GM12875 (cell line): Measurements from ENCODE around the gene SLC4A5.
A peak's percentile ranks its signal among the peaks of the same experiment; 100 is the strongest.

Source experiments
- H3K4me3 ChIP-seq: one replicate; pipeline ENCODE4 v1.5.1; 2011; ENCODE audit warnings: low read depth, low read length, control low read depth
- CTCF ChIP-seq: IDR thresholded peaks from 2 replicates; pipeline ENCODE4 v1.5.1; 2011; ENCODE audit warnings: low read depth, mild to moderate bottlenecking, control low read depth, inconsistent platforms, low read length, moderate library complexity, borderline replicate concordance; ENCODE audit not compliant: insufficient read depth

The SLC4A5 gene

GRCh38 chr2:74250189-74250631, 93.0 kb downstream of the SLC4A5 start:
- peak; percentile 71 for TF ChIP-seq CTCF
- no peak overlapping the region for H3K4me3 ChIP-seq

DNA sequence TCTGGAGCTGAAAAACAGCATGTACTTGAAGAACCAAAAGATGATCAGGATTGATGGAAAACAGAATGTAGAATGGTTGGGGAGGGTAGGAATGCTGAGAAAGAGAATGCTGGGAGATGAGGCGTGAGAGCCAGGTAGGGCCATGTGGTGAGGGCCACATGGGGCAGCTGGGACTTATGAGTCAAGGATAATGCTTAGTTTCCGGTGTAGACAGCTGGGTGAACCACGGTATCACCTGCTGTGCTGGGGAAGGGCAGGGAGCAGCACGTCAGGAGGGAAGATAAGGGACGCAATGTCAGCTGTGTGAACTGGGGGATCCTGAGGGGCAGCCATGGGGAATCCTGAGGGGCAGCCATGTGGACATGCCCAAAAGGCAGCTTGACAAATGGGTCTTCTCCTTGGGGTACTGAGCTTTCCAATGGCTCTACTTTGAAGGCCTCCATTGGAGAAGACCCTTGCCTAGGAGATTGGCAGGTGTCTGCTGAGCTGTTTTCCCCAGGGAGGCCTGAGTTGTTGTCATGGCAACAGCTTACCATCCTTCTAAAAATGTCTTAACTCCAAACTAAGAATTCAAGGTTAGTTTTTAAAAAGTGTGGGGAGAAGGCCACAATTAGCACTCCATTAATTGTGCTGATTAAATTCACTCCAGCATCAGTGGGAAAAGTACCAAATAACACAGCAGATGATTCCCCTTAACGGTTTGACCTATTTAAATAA, 93.7 kb downstream of the SLC4A5 start:
- no peak for TF ChIP-seq CTCF

DNA sequence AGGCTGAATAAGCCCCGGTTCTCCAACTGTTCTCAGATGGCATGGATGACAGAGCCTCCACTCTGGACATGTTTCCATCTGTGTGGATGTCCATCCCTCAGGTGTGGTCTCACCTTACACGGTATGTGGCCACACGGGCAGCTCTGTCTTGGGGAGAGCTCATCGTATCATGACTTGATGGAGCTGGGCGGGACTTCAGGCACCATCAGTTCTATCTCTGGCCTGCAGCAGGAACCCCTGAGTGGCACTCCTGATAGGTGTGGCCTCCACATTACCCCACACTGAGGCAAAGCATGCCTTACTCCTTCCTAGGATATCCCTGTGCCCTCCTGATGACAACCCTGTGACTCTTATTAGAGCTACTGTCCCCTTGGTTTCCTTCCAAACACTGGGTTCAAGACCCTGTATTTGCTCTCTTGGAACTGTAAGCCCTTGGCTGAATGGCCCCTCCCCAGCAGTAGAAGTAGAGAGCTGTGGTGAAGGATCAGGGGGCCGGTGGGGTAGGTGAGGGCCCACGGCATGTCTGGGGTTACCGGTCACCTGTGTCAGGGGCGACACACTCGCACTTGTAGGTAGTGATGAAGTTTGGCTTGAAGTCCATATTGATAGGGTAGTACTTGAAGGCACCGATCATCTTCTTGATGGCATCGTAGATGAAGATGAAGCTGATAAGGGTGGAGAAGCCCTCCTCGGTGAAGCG, 96.6 kb downstream of the SLC4A5 start:
- H3K4me3 ChIP-seq: no peak overlapping the region
- TF ChIP-seq CTCF: no peak

More for the DNA sequence above, 93.7 kb downstream of the SLC4A5 start:
- H3K4me3 ChIP-seq: no peak overlapping the region

DNA sequence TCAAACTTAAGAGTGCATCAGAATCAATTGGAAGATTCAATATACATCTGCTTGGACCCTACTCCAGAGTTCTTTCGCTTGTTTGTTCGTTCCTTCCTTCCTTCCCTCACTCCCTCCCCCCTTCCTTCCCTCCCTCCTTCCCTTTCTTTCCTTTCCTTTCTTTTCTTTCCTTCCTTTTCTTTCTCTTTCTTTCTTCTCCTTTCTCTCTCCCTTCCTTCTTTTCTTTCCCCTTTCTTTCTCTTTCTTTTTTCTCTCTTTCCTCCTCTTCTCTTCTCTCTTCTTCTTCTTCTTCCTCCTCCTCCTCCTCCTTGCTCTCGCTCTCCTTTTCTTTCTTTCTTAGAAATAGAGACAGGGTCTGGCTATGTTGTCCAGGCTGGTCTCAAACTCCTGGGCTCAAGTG, 98.9 kb downstream of the SLC4A5 start:
- no peak for TF ChIP-seq CTCF
- H3K4me3 ChIP-seq: no peak overlapping the region

DNA sequence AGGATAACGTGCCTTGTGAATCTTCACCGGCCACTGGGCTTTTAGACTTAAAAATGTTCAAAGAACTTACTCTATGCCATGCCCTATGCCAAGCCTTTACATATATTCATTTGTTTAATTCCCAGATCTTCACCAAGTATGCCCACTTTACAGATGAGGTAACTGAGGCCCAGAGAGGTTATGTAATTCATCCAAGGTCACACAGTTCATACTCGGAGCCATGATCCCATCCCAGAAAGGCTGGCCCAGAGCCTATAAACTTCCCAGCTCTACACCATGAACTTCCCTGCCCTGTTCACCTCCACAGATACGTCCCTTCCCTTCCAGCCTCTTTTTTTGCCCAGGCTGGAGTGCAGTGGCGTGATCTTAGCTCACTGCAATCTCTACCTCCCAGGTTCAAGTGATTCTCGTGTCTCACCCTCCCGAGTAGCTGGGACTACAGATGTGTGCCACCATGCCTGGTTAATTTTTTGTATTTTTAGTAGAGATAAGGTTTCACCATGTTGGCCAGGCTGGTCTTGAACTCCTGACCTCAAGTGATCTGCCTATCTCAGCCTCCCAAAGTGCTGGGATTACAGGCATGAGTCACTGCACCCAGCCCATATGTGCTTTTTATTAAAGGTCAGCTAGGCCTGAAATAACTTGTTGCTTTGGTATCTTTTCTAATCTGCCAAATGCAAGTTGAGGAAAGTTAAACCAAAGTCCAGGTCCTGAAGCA, 100.7 kb downstream of the SLC4A5 start:
- no peak for TF ChIP-seq CTCF
- no peak overlapping the region for H3K4me3 ChIP-seq

DNA sequence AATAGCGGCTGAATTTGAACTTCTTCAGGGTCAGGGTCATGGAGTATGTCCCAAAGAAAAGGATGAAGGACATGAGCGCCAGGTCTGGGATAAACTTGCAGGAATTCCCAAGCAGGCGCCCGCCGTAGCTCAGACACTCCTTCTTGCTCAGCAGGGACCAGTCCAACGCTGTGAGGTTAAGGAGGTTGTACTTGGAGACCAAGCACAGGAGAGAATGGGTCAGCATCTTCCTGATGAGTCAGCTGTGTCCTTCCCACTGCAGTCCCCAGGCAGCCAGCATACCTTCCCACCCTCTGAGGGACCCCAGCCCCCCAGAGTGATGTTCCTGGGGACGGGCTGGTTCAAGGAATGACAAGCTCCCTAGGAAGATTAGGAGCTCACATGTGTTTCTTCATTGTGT, 103.9 kb downstream of the SLC4A5 start:
- no peak overlapping the region for H3K4me3 ChIP-seq
- TF ChIP-seq CTCF: no peak

GRCh38 chr2:74238879-74239278, 104.3 kb downstream of the SLC4A5 start:
- H3K4me3 ChIP-seq: no peak overlapping the region
- TF ChIP-seq CTCF: no peak
